GM12878 (cell line): Measurements from ENCODE around the gene ARL10. TPM values are rescaled to one million over a fixed set of nuclear protein-coding genes. Genes with fewer than 3 reads are reported as not detected.

Experiments used
- ATAC-seq: fragments of 200-7000 bp; cut with Tn5 transposase; 3 replicates; pipeline ENCODE4 v1.9.1; 2020; ENCODE audit warnings: mild to moderate bottlenecking, moderate library complexity
- BruUV-seq: library from RNA; stranded (reverse); fragments of 400-500 nt; replicated peaks from 2 replicates; lab custom pipeline; 2021; lab: Mats Ljungman, UMichigan
- CTCF ChIA-PET: fragments of 300-600 bp; sonication (Branson Sonifier 250); formaldehyde crosslinking; extraction: SDS; loops from one replicate; lab custom pipeline; 2021; ENCODE audit warnings: inconsistent platforms; lab: Yijun Ruan, JAX
- POLR2A ChIA-PET: fragments of 350-600 bp; formaldehyde crosslinking; extraction: SDS; loops from one replicate; lab custom pipeline; 2021; ENCODE audit warnings: inconsistent platforms; lab: Charles Lee
- RAD21 ChIA-PET: fragments of 300-600 bp; sonication (Branson Sonifier 250); formaldehyde crosslinking; loops from one replicate; lab custom pipeline; 2023; ENCODE audit warnings: antibody characterized with exemption; ENCODE audit not compliant: unreplicated experiment; lab: Charles Lee
- SMC1A ChIA-PET: fragments of 300-600 bp; sonication (Branson Sonifier 250); formaldehyde crosslinking; loops from one replicate; lab custom pipeline; 2023; ENCODE audit not compliant: unreplicated experiment, uncharacterized antibody; lab: Charles Lee
- DNase-seq: peaks from one replicate; pipeline ENCODE4 v3.0.0-alpha.2; 2011; ENCODE audit warnings: low read depth, low spot score
- FAIRE-seq: peaks from 3 replicates; lab custom pipeline; 2011; peaks lifted over from hg19 to GRCh38; lab: Jason Lieb, UNC
- H2AFZ ChIP-seq: 2 replicates; pipeline ENCODE4 v1.6.0; 2011; ENCODE audit warnings: low read depth, low read length, control low read depth; ENCODE audit not compliant: control insufficient read depth
- H3K27ac ChIP-seq: 2 replicates; pipeline ENCODE4 v1.5.1; 2011; ENCODE audit warnings: control low read depth; ENCODE audit not compliant: control insufficient read depth, insufficient read depth
- H3K27me3 ChIP-seq, 2 experiments: replicated peaks in 1 of 2; 2 replicates each; pipeline versions ENCODE4 v1.6.0 to v1.6.1; 2011; ENCODE audit warnings: low read length in 1 of 2; ENCODE audit not compliant: control insufficient read depth in 2 of 2, insufficient read depth in 2 of 2
- H3K36me3 ChIP-seq, 2 experiments: 2 replicates each; pipeline ENCODE4 v1.5.1; 2011; ENCODE audit warnings: low read length in 1 of 2; ENCODE audit not compliant: control insufficient read depth in 2 of 2, insufficient read depth in 2 of 2
- H3K4me1 ChIP-seq: 2 replicates; pipeline ENCODE4 v1.6.1; 2011; ENCODE audit warnings: mild to moderate bottlenecking, low read length, moderate library complexity, mixed read lengths; ENCODE audit not compliant: control insufficient read depth, insufficient read depth
- H3K4me2 ChIP-seq: 2 replicates; pipeline ENCODE4 v1.6.0; 2011; ENCODE audit warnings: control low read depth; ENCODE audit not compliant: control insufficient read depth, insufficient read depth
- H3K4me3 ChIP-seq: fragments of 200-600 bp; sonication (generic); 2 replicates; pipeline ENCODE4 v1.5.1; 2016
- H3K79me2 ChIP-seq: 2 replicates; pipeline ENCODE4 v1.6.0; 2011; ENCODE audit warnings: low read length; ENCODE audit not compliant: control insufficient read depth, insufficient read depth
- H3K9ac ChIP-seq: 2 replicates; pipeline ENCODE4 v1.8.0; 2011; ENCODE audit warnings: low read length, control low read depth, mixed read lengths; ENCODE audit not compliant: control insufficient read depth, insufficient read depth
- H3K9me3 ChIP-seq: replicated peaks from 3 replicates; pipeline ENCODE4 v1.5.1; 2011; ENCODE audit warnings: mild to moderate bottlenecking, low read length; ENCODE audit not compliant: control insufficient read depth, insufficient read depth
- H4K20me1 ChIP-seq: 2 replicates; pipeline ENCODE4 v1.6.0; 2011; ENCODE audit not compliant: control insufficient read depth, insufficient read depth
- EGR1 ChIP-seq, 2 experiments: IDR thresholded peaks; 1 replicate in 1 of 2; 2 replicates in 1 of 2; pipeline ENCODE4 v1.6.1; 2011 to 2012; ENCODE audit warnings: low read depth in 2 of 2, low read length in 2 of 2, borderline replicate concordance in 1 of 2, mild to moderate bottlenecking in 1 of 2, moderate library complexity in 1 of 2
- GABPA ChIP-seq: IDR thresholded peaks from 2 replicates; pipeline ENCODE4 v1.6.1; 2014; ENCODE audit warnings: antibody characterized with exemption, low read depth, mild to moderate bottlenecking, inconsistent platforms
- GATAD2B ChIP-seq: fragments of 450-650 bp; conservative IDR thresholded peaks from 2 replicates; pipeline ENCODE4 v1.6.1; 2017; ENCODE audit warnings: low read depth, mild to moderate bottlenecking, moderate library complexity
- MTA2 ChIP-seq: fragments of 450-650 bp; IDR thresholded peaks from 2 replicates; pipeline ENCODE4 v1.6.1; 2016; ENCODE audit warnings: low read depth, mild to moderate bottlenecking, moderate library complexity
- RELA ChIP-seq: fragments of 450-650 bp; IDR thresholded peaks from 2 replicates; pipeline ENCODE4 v1.8.0; 2014; ENCODE audit warnings: borderline replicate concordance; ENCODE audit not compliant: partially characterized antibody
- SPI1 ChIP-seq: IDR thresholded peaks from 2 replicates; pipeline ENCODE4 v1.6.1; 2011; ENCODE audit warnings: low read depth, mild to moderate bottlenecking, low read length, moderate library complexity, borderline replicate concordance; ENCODE audit not compliant: insufficient read depth
- SREBF1 ChIP-seq: IDR thresholded peaks from 2 replicates; pipeline ENCODE4 v1.6.1; 2012; ENCODE audit warnings: mild to moderate bottlenecking, low read length
- SUPT20H ChIP-seq: IDR thresholded peaks from 2 replicates; pipeline ENCODE4 v1.6.1; 2011; ENCODE audit warnings: low read depth, mild to moderate bottlenecking, low read length, moderate library complexity, borderline replicate concordance; ENCODE audit not compliant: control insufficient read depth
- WGBS: methylation state at CpG from one replicate; pipeline ENCODE4 v1.1.6; 2016; ENCODE audit warnings: low lambda C conversion rate; ENCODE audit not compliant: insufficient replicate concordance, insufficient coverage; ENCODE audit errors: missing lambda C conversion rate; 5-methylcytosine and 5-hydroxymethylcytosine counted together
- in situ Hi-C: fragments of 300-500 bp; cut with MboI; formaldehyde crosslinking; loops from 9 replicates; pipeline ENCODE4 v1.14.3; 2018; ENCODE audit warnings: mixed read lengths
- intact Hi-C: fragments of 100-400 bp; cut with micrococcal nuclease; formaldehyde crosslinking; loops from one replicate; pipeline ENCODE4 v1.14.2; 2022; ENCODE audit not compliant: unreplicated experiment
- polyA plus RNA-seq, 11 experiments: library from polyadenylated mRNA; depleted of rRNA in 4 of 11; unstranded in 6 of 11; stranded (reverse) in 5 of 11; fragments of >200 nt; fragmentation: Nextera tagmentation in 4 of 11; fragmentation: Illumina TruSeq in 1 of 11; extraction: Ambion mirVana in 4 of 11; extraction: Trizol in 1 of 11; gene quantifications; 1 replicate in 1 of 11; 2 replicates in 10 of 11; pipeline versions ENCODE4 v1.2.1 to v1.2.3, GENCODE V29; 2011 to 2016; ENCODE audit warnings: inconsistent platforms in 2 of 11, missing spikeins in 2 of 11, low read depth in 1 of 11
- total RNA-seq, 4 experiments: library from RNA; depleted of rRNA in 3 of 4; stranded (reverse); fragments of >200 nt in 3 of 4; fragmentation: Illumina TruSeq in 1 of 4; extraction: Trizol in 1 of 4; gene quantifications; 2 replicates each; pipeline versions ENCODE4 v1.2.1 to v1.2.3, GENCODE V29; 2013 to 2021

Gene ARL10
- total and polyA plus RNA-seq, 10 of the 15 experiments (the other 5 are each of a cell fraction or from before 2014, with no cell fraction given) = 0.44 to 6.4 (median 2.4) TPM

DNA sequence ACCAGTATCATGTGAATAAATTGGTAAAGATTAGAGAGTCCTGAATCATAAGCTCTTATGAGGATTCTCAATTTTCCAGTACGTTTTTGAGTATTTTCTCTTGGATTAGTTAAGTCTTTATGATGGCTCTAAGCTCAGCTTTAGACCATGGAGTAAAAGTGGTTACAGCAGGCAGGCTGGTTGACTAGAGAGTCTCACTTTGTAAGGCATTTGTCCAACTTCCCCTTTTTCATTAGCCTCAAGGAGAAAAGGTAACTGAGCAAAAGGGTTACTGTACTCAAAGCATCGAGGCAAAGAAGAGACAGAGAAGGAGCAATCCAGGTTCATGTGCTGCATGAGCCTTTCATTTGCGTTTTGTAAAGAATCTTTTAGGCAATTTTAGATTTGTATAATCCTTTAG is 14.6 kb downstream of the ARL10 start:
- intact Hi-C loops (loop anchor here (10.0 kb wide), 1 partner anchor 155 kb away; the partner anchor contains the start of gene RNF44), in situ Hi-C loops (no loop called here)
- Histone ChIP-seq H3K27me3 (no peaks in the 10 kb centered on the region), H3K4me3 (no peak overlapping the region), H3K9me3 (no peaks in the 10 kb centered on the region; the same call in 2 of the 3 replicates), H3K4me1 (no peaks in the 10 kb centered on the region), H4K20me1 (no peaks in the 10 kb centered on the region), H3K36me3 (peaks cover 8 to 21% of the 10 kb centered on the region in 2 experiments; a peak in 3 of 4 replicates), H2AFZ (no peak overlapping the region), H3K4me2 (no peak overlapping the region), H3K79me2 (no peaks in the 10 kb centered on the region), H3K9ac (no peak overlapping the region), H3K27ac (no peak overlapping the region)
- FAIRE-seq (peak; percentile 68), ATAC-seq (peak; percentile 87), DNase-seq (no peak)
- SMC1A ChIA-PET = interaction anchor here (1.2 kb wide), 1 partner anchor 18 kb away, joined by 7 read pairs; the partner anchor contains the start of gene KIAA1191
- whole genome bisulfite sequencing = 45% methylated on average over 3 of the region's 3 CpGs
- CTCF ChIA-PET = no interaction called here
- TF ChIP-seq SUPT20H = no peak
- peak; percentile 84 for TF ChIP-seq SPI1
- TF ChIP-seq MTA2 = no peak
- no peak for TF ChIP-seq EGR1 (IDR thresholded peaks at IDR 0.05; ENCODE audit: borderline replicate concordance in 1 of 2, low read depth in 2 of 2, low read length in 2 of 2)
- no peak for TF ChIP-seq RELA
- TF ChIP-seq SREBF1 = no peak
- no peak for TF ChIP-seq GATAD2B
- no peak for TF ChIP-seq GABPA
- no TSS peak for BruUV-seq
- RAD21 ChIA-PET = interaction anchor here (1.0 to 1.5 kb wide), 2 partner anchors 9 to 18 kb away, joined by 3 to 4 read pairs; partner anchors contain the start of gene KIAA1191
- POLR2A ChIA-PET = interaction anchor here (1.0 to 1.5 kb wide), 4 partner anchors 9 to 26 kb away, joined by 3 to 7 read pairs (median 4); partner anchors contain the start of genes HIGD2A and NOP16
